ENCODE results near the gene SP9.

Gene SP9

GRCh38 chr2:174333372-174334277 is 1.1 kb upstream of the SP9 start:
- DNase-seq: no peak

GRCh38 chr2:174334278-174334715 is 457 bp upstream of the SP9 start:
- no peak for DNase-seq

GRCh38 chr2:174335254-174335987 is 667 bp downstream of the SP9 start:
- DNase-seq: no peak

GRCh38 chr2:174335988-174336500 is 1.3 kb downstream of the SP9 start:
- DNase-seq: no peak

- peak; percentile 39 to 76 for DNase-seq
Measured at GRCh38 chr2:174336501-174337336, 2.0 kb downstream of the SP9 start.

- peak in 1 of 2 experiments; percentile 43 for DNase-seq
Measured at GRCh38 chr2:174337337-174338146, 2.8 kb downstream of the SP9 start.

- no peak for DNase-seq
Measured at GRCh38 chr2:174338147-174338605, 3.4 kb downstream of the SP9 start.

- DNase-seq: no peak
Measured at GRCh38 chr2:174338671-174339560, 4.2 kb downstream of the SP9 start.

GRCh38 chr2:174339561-174340399 is 5.0 kb downstream of the SP9 start:
- no peak for DNase-seq

- DNase-seq: no peak
Measured at GRCh38 chr2:174340400-174341292, 5.9 kb downstream of the SP9 start.

- DNase-seq: no peak
Measured at GRCh38 chr2:174341293-174341994, 6.7 kb downstream of the SP9 start.

- no peak for DNase-seq
Measured at GRCh38 chr2:174341995-174342685, 7.4 kb downstream of the SP9 start.

GRCh38 chr2:174342686-174343342 is 8.1 kb downstream of the SP9 start:
- DNase-seq: no peak

- no peak for DNase-seq
Measured at GRCh38 chr2:174343343-174343622, 8.5 kb downstream of the SP9 start.

GRCh38 chr2:174343623-174344455 is 9.1 kb downstream of the SP9 start:
- no peak for DNase-seq

Data from SHP77 (cell line).